ENCODE measurements around the gene PDCD4. TPM values are rescaled to one million over a fixed set of nuclear protein-coding genes. Genes with fewer than 3 reads are reported as not detected.

PDCD4 gene
- total RNA-seq (2014; rRNA removed; shearing (Covaris generic)): 9.0 and 17.4 TPM in 2 replicates

- H3K27me3 ChIP-seq (ENCODE audit: control insufficient read depth, insufficient read depth, low read length): no peaks in the 10 kb centered on the region
- no peaks in the 10 kb centered on the region for H3K36me3 ChIP-seq (replicated peaks; ENCODE audit: control insufficient read depth, insufficient read depth, low read length)
- DNase-seq: peak; percentile 94
- peak within 1 kb of the TSS; percentile 66 for H3K4me3 ChIP-seq (ENCODE audit: insufficient read depth, low read depth, low read length)
Measured at GRCh38 chr10:110871298-110872084, at the start of gene PDCD4. TSS of gene PDCD4 (plus strand) at chr10:110871928. CDS start at chr10:110876028, 4,100 bp downstream.

DNA sequence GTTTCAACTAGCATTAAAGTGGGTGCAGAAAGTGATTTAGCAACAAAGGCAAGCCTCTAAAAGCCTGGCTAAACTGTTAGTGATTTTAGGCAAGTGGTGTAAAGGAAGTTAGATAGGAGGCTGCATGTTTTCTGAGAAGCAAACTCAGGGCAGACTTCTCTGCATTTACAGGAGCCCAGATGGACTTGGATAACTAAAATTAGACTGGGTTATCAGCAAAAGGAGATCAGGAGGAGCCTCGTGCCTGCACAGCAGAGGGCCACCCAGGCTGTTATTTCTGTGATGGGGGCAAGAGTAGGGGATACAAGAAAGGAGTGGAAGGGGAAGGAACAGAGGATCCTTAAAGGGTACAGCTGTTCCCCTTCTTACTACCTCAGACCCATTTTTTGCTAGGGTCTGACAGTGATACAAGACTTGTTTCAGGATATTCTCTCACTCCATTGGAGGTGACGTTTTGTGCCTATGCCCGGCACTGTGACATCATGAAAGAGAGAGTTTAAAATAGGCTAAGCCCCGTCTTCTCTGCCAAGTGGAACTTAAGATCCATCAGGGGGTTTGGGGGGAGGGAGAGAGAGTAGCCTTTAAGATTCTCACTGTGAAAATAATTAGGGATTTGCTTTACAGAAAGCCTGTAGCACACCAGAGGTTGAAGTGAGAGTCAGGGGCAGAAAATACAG, 49.6 kb upstream of the PDCD4 start:
- no peak overlapping the region for H3K4me3 ChIP-seq (ENCODE audit: insufficient read depth, low read depth, low read length)
- DNase-seq: no peak
- H3K27me3 ChIP-seq (ENCODE audit: control insufficient read depth, insufficient read depth, low read length): no peaks in the 10 kb centered on the region
- H3K36me3 ChIP-seq (replicated peaks; ENCODE audit: control insufficient read depth, insufficient read depth, low read length): no peaks in the 10 kb centered on the region

DNA sequence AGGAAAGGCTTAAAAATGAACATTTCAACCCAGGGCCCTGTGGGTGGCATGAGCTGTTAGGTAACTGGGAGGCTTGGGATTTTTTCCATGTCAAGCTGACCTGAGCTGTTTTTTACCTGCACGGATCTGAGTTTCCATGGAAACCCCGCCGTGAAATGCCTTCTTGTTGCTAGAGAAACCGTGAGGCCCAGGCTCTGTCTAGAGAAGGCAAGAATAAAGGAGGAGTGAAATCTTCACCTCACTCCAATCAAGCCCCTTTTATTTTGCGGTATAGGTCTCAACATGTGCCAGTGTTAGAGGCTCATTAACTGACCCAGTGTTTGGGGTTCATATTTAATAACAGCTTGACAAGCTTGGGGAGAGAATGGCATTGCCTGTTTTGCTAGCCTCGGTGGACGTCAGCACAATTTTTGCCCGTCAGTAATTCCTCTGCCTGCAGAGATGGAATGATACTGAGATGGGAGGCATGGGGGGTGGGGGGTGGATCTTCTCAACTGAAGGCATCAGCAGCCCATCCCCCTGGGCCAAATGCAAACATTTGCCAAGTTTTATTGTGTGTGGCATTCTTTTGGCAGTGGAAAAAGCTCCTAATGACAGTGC, 48.9 kb upstream of the PDCD4 start:
- peak; percentile 73 for DNase-seq

DNA sequence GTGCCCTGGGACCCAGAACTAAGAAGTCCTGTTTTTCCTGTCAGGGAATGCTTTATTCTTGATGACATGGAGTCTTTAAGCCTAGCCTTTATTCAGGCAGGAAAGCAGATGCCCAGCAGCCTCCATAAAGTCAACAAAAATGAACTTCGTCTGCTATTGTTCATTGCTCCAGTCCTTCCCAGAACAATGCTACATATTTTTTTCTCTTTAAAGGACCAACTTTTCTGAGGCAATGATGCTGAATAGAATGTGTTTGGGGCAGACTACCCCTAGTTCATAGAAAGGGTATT, 47.6 kb upstream of the PDCD4 start:
- no peaks in the 10 kb centered on the region for H3K36me3 ChIP-seq (replicated peaks; ENCODE audit: control insufficient read depth, insufficient read depth, low read length)
- no peak overlapping the region for H3K4me3 ChIP-seq (ENCODE audit: insufficient read depth, low read depth, low read length)
- DNase-seq: no peak

More for the DNA sequence above, 48.9 kb upstream of the PDCD4 start:
- Histone ChIP-seq H3K4me3 (ENCODE audit: insufficient read depth, low read depth, low read length) (no peak overlapping the region), H3K27me3 (ENCODE audit: control insufficient read depth, insufficient read depth, low read length) (no peaks in the 10 kb centered on the region), H3K36me3 (replicated peaks; ENCODE audit: control insufficient read depth, insufficient read depth, low read length) (no peaks in the 10 kb centered on the region)

GRCh38 chr10:110824660-110825059, 47.1 kb upstream of the PDCD4 start:
- H3K4me3 ChIP-seq (ENCODE audit: insufficient read depth, low read depth, low read length): no peak overlapping the region
- H3K36me3 ChIP-seq (replicated peaks; ENCODE audit: control insufficient read depth, insufficient read depth, low read length): no peaks in the 10 kb centered on the region
- H3K27me3 ChIP-seq (ENCODE audit: control insufficient read depth, insufficient read depth, low read length): no peaks in the 10 kb centered on the region
- DNase-seq: no peak

More for the DNA sequence above, 47.6 kb upstream of the PDCD4 start:
- no peaks in the 10 kb centered on the region for H3K27me3 ChIP-seq (ENCODE audit: control insufficient read depth, insufficient read depth, low read length)

- H3K4me3 ChIP-seq (ENCODE audit: insufficient read depth, low read depth, low read length): no peak overlapping the region
- no peak for DNase-seq
- no peaks in the 10 kb centered on the region for H3K36me3 ChIP-seq (replicated peaks; ENCODE audit: control insufficient read depth, insufficient read depth, low read length)
- no peaks in the 10 kb centered on the region for H3K27me3 ChIP-seq (ENCODE audit: control insufficient read depth, insufficient read depth, low read length)
Measured at GRCh38 chr10:110825508-110825907, 46.2 kb upstream of the PDCD4 start.

- Histone ChIP-seq H3K27me3 (ENCODE audit: control insufficient read depth, insufficient read depth, low read length) (no peaks in the 10 kb centered on the region), H3K36me3 (replicated peaks; ENCODE audit: control insufficient read depth, insufficient read depth, low read length) (no peaks in the 10 kb centered on the region), H3K4me3 (ENCODE audit: insufficient read depth, low read depth, low read length) (no peak overlapping the region)
- no peak for DNase-seq
Measured at GRCh38 chr10:110827410-110827809, 44.3 kb upstream of the PDCD4 start.

DNA sequence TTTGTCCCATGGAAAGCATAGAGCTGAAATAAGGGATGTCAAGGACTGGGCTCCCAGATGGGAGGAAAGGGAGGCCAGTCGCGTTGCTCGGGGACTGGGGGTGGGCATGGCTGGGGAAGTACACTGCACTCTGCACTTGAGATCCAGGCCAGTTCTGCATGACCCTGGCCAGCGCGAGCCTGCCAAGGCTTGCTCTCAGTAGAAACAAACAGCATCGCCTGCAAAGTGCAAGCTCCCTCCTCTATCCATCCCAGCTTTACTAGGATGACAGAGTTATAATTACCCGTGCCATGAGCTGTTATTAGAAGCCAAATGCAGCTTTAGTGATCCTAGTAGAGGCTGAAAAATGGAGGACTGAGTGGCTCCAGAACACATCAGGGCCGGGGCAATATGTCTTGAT, 43.9 kb upstream of the PDCD4 start:
- Histone ChIP-seq H3K4me3 (ENCODE audit: insufficient read depth, low read depth, low read length) (no peak overlapping the region), H3K27me3 (ENCODE audit: control insufficient read depth, insufficient read depth, low read length) (no peaks in the 10 kb centered on the region), H3K36me3 (replicated peaks; ENCODE audit: control insufficient read depth, insufficient read depth, low read length) (no peaks in the 10 kb centered on the region)
- DNase-seq: no peak

- no peak for DNase-seq
Measured at GRCh38 chr10:110828525-110828924, 43.2 kb upstream of the PDCD4 start.

GRCh38 chr10:110829721-110830410, 41.9 kb upstream of the PDCD4 start:
- H3K4me3 ChIP-seq (ENCODE audit: insufficient read depth, low read depth, low read length): no peak overlapping the region
- H3K27me3 ChIP-seq (ENCODE audit: control insufficient read depth, insufficient read depth, low read length): no peaks in the 10 kb centered on the region
- no peaks in the 10 kb centered on the region for H3K36me3 ChIP-seq (replicated peaks; ENCODE audit: control insufficient read depth, insufficient read depth, low read length)
- no peak for DNase-seq

More at GRCh38 chr10:110828525-110828924, 43.2 kb upstream of the PDCD4 start:
- no peak overlapping the region for H3K4me3 ChIP-seq (ENCODE audit: insufficient read depth, low read depth, low read length)
- no peaks in the 10 kb centered on the region for H3K36me3 ChIP-seq (replicated peaks; ENCODE audit: control insufficient read depth, insufficient read depth, low read length)
- H3K27me3 ChIP-seq (ENCODE audit: control insufficient read depth, insufficient read depth, low read length): no peaks in the 10 kb centered on the region

DNA sequence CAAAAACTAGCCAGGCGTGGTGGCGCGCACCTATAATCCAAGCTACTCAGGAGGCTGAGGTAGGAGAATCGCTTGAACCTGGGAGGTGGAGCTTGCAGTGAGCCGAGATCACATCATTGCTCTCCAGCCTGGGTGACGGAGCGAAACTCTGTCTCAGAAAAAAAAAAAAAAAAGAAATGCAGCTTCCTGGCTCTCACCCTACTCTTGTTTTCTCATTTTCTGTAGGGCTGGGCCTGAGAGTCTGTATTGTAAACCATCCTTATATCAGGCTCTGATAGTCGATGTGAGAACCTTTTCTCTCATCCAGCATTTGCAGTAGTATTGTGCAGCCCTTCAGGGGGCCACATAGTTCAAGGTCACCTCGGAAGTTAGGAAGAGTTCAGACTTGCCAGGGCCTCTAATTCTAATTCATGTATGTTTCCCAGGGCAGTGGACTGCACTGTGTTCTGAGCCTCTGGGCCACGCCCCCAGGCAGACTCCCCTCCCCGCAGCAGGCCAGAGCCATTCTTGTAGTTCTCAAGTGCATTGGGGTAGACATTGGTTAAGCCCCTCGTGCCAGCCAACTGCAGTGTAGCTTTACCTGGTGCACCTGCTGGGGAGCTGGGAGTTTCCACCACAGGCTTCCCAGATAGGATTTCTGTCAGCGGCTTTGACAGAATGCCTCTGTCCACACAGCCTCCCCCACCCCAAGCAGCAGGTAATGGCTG, 38.3 kb upstream of the PDCD4 start:
- H3K36me3 ChIP-seq (replicated peaks; ENCODE audit: control insufficient read depth, insufficient read depth, low read length): no peaks in the 10 kb centered on the region
- peak; percentile 52 for DNase-seq
- H3K27me3 ChIP-seq (ENCODE audit: control insufficient read depth, insufficient read depth, low read length): no peaks in the 10 kb centered on the region
- H3K4me3 ChIP-seq (ENCODE audit: insufficient read depth, low read depth, low read length): no peak overlapping the region

- H3K27me3 ChIP-seq (ENCODE audit: control insufficient read depth, insufficient read depth, low read length): no peaks in the 10 kb centered on the region
Measured at GRCh38 chr10:110833941-110834628, 37.6 kb upstream of the PDCD4 start.

DNA sequence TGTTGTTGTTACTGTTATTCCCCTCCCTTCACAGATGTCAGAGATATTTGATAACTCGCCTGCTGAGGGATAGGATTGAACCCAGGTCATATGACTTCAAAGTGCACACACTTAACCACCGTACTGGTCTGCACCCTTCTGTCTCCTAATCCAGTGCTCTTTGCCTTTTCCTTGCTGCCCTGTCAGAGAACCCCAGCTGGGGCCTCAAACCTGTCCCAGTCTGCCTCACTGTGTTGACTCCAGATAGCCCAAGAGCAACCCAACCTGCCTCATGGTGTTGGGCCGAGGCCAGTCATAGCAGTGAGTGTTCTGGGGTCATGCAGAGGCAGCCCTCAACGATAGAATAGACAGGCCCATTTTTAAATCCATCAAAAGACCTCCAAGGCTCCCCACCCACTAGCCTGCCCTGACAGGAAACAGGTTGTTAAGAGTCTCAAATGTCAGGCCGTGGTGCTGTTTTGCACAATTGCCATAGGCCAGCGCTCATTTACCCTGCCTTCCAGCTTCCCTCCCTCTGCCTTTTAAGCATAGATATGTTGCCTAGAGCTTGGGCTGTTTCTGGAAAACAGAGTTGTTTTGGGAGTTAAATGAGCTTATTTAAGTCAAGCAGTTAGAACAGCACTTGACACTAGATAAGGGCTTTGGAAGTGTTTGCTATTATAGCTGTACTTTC, 37.0 kb upstream of the PDCD4 start:
- no peaks in the 10 kb centered on the region for H3K36me3 ChIP-seq (replicated peaks; ENCODE audit: control insufficient read depth, insufficient read depth, low read length)
- peak; percentile 59 for DNase-seq
- no peak overlapping the region for H3K4me3 ChIP-seq (ENCODE audit: insufficient read depth, low read depth, low read length)
- no peaks in the 10 kb centered on the region for H3K27me3 ChIP-seq (ENCODE audit: control insufficient read depth, insufficient read depth, low read length)

More at GRCh38 chr10:110833941-110834628, 37.6 kb upstream of the PDCD4 start:
- DNase-seq: no peak
- Histone ChIP-seq H3K36me3 (replicated peaks; ENCODE audit: control insufficient read depth, insufficient read depth, low read length) (no peaks in the 10 kb centered on the region), H3K4me3 (ENCODE audit: insufficient read depth, low read depth, low read length) (no peak overlapping the region)

Data from H7 (cell line).